HG03097 (cell line): ENCODE data around the gene TNFRSF25.
"Not testable (repeated sequence)": the region's sequence is repeated elsewhere in the genome, so short reads cannot be mapped to it uniquely, and the experiment has no call there.

Experiments used
- ATAC-seq: cut with Tn5 transposase; IDR thresholded peaks from one replicate; pipeline ENCODE4 v1.9.1; 2021; ENCODE audit not compliant: unreplicated experiment, low FRiP score

Gene TNFRSF25

DNA sequence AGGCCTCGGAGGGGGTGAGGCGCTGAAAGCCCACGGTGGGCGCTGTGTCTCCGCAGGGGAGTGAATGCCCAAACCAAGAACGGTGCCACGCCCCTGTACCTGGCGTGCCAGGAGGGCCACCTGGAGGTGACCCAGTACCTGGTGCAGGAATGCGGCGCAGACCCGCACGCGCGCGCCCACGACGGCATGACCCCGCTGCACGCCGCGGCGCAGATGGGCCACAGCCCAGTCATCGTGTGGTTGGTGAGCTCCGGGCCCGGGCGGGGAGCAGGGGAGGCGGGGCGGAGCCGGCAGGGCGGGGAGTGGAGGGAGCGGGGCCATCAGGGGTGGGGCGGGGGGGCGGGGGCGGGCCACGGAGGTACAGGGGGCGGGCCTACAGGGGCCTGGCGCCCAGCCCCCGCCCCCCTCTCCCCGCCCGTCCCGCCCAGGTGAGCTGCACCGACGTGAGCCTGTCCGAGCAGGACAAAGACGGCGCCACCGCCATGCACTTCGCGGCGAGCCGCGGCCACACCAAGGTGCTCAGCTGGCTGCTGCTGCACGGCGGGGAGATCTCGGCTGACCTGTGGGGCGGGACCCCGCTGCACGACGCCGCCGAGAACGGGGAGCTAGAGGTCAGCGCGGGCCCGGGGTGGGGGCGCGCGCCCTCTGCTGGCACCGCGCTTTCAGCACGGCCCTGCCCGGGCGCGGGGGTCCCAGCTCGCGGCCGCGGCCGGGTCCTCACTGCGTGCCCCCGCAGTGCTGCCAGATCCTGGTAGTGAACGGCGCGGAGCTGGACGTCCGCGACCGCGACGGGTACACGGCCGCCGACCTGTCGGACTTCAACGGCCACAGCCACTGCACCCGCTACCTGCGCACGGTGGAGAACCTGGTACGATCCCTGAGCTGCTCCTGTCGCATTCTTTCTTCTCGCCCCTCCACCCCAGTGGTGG, 25.5 kb downstream of the TNFRSF25 start:
- no peak for ATAC-seq

DNA sequence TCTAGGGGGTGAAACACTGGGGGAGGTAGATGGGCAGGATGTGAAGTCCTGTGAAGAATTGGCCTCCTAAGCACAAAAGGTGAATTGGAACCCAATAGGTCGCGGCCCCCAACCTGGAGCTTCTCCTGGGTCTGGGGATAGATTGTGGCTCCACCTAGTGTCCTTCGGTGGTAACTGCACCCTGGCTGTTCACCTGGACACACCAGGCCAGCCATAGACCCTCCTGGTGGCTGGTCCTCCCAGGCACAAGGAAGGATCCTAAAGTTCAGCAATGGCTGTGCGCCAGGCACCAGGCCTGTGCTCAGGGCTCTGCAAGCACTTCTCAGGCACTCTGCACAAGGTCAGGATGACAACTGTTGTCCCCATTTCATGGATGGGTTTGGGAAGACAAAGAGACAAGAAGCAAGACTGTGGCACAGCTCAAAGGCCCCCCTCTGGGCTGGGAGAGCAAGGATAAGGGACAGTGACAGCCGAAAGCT, 27.9 kb downstream of the TNFRSF25 start:
- ATAC-seq: no peak

GRCh38 chr1:6437012-6437700, 28.8 kb downstream of the TNFRSF25 start:
- not testable (repeated sequence) for ATAC-seq

GRCh38 chr1:6436277-6436676, 29.7 kb downstream of the TNFRSF25 start:
- not testable (repeated sequence) for ATAC-seq

- ATAC-seq: no peak
Measured at GRCh38 chr1:6435547-6435946, 30.4 kb downstream of the TNFRSF25 start.

- ATAC-seq: no peak
Measured at GRCh38 chr1:6435129-6435528, 30.8 kb downstream of the TNFRSF25 start.

- no peak for ATAC-seq
Measured at GRCh38 chr1:6434186-6434585, 31.8 kb downstream of the TNFRSF25 start.

DNA sequence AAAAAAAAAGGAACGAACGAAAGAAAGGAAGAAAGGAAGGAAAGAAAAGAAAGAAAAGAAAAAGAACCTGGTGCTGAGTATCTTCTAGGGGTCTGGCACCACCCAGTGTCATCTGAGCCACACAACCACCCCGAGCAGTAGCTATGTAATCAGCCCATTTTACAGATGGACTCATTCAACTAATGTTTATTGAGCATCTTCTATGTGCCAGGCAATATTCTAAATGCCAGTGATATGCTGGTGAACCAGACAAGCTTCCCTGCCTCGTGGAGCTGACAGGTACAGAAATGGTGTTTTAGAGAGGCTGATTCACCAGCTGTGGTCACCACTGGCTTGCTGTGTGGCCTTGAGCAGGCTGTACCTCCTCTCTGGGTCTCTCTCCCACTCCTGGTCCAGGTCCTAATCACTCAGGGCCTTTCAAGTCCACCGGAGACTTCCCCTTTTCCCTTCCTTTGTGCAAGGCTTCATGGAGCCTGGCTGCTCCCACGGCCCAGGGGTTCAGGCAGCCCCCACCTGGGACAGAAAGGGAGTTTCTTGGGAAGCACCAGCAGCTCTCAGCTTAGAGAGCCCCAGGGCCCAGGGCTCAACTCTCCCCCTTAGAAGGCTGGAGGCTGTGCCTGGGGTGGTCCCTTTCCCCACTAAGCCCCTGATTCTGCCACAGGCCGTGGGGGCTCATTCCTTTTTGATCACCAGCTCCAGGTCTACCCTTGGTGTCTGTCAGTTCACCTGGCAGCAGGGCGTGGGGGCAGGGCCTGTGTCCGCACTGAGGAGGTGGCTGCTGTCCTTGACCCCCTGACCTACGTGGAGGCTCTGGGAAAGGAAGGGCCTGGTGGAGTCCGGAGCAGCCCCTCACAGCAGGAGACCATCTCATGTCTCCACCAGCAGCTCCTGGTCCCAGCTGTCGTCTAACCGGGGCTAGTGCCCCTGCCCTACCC, 34.1 kb downstream of the TNFRSF25 start:
- not testable (repeated sequence) for ATAC-seq

- ATAC-seq: not testable (repeated sequence)
Measured at GRCh38 chr1:6429660-6430411, 36.1 kb downstream of the TNFRSF25 start.

DNA sequence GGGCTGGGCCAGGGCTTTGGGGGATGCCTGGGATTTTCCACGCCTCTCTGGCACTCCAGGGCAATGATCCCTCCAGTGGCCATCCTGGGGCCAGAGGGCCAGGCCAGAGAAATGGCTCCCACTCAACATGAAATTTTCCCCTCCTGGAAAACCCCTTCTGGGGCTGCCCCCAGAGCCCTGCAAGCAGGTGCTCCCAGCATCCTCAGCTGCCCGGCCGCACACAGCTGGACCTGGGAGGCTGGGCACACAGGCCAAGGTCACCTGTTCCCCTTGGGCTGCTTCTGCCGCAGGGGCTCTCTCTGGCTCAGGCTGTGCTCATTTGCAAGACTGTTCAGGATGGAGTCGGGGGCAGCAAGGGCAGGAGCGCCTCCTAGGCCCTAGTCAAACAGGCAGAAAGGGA, 37.5 kb downstream of the TNFRSF25 start:
- not testable (repeated sequence) for ATAC-seq

DNA sequence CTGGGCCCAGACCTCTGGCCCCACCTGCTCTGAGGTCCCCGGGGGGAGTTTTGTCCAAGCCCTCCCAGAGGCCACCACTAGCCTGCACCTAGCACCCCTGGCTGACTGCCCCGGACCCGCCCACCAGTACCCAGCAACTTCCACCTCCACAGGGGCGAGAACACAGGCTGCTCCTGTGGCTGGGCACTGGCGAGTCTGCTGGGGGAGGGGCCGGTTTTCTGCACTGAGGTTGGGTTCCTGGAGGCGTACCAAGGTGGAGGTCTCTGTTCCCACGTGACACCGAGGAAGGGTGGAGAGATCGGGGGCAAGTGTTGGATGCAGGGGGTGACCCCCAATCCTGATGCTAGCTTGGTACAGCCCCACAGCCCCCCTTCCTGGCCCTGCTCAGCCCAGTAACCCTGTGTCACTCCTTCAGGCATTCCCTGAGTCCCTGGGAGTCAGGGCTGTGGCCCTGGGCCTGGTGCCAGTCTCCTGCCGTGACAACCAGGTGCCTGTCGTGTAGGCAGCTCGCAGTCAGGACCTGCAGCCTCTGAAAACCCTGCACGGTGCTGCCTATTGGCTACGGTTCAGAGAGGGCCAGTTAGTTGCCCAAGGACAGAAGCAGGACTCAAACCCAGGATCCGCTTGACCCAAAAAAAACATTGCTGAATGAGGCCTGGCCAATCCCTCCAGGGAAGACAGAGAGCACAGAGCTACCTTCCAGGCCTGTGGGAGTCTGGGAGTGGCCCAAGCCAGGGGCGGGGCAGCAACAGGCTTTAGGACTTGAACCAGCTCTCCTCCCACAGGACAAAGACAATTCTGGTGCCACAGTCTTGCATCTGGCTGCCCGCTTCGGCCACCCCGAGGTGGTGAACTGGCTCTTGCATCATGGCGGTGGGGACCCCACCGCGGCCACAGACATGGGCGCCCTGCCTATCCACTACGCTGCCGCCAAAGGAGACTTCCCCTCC, 38.3 kb downstream of the TNFRSF25 start:
- ATAC-seq: no peak

GRCh38 chr1:6426972-6427350, 39.0 kb downstream of the TNFRSF25 start:
- ATAC-seq: no peak

DNA sequence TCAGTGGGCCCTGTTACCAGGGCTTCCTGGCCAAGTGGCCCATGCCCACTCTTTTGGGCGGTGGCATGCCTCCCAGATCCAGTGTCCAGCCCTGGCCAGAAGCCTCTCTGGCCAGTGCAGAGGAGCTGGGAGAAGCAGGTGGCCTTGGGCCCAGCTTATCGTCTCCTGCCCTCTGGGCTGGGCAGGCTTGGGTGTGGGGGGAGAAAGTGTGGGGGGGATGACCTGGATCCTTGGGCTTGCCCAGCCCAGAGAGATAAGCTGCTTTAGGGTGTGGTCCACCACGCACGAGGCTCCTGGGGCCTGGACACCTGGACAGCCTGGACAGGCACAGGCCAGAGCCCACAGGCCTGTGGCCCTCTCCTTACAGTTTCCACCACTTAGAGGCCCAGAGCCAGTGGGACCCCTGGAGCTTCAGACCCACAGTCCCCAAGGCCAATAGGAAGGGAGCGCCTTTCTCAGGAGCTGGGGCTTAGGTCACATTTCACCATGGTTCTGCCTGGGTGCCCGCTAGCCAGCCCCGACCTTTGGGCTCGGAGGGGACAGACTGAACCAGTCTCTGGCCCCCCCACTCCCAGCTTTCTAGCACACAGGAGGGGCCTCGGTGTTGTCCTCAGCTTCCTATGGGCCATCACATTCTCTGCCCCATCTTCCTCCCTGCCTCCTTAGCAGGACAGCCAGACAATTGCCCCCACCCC, 39.5 kb downstream of the TNFRSF25 start:
- ATAC-seq: no peak

GRCh38 chr1:6425658-6426057, 40.3 kb downstream of the TNFRSF25 start:
- no peak for ATAC-seq

GRCh38 chr1:6424619-6425593, 41.1 kb downstream of the TNFRSF25 start, which contains the start of gene ESPN:
Gene ESPN (plus strand): TSS chr1:6424776. CDS start chr1:6424956, 180 bp downstream.
- no peak for ATAC-seq

DNA sequence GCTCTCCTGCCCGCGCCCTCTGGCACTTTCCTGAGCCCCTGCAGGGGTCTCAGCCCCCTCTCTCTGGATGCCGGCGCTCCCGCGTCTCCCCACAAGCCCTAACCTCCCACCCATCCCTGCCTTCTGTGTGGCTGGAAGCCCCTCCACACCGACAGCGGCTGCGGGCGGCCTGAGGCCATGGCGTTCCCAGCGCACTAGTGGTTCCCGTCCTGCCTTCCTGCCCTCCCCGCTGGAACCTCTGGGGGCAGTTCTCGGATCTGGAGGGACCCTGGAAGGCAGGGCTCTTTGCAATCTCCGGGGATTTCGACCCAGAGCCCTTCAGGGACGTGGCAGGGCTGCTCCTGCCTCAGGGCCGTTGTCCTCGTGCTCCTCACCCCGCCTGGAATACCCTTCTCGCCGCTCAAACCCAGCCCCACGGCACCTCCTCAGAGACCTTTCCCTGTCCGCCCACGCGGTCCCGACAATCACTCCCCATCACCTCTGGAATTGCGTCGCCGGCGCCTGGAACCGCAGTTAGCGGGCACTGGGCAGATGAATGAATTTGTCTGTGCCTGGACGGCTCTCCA, 41.9 kb downstream of the TNFRSF25 start:
- no peak for ATAC-seq
